H1 (cell line): ENCODE data around the gene GTSE1. TPM values are rescaled to one million over a fixed set of nuclear protein-coding genes. Genes with fewer than 3 reads are reported as not detected.

Experiments used
- CTCF ChIA-PET: fragments of 300-600 bp; sonication (Branson Sonifier 250); formaldehyde crosslinking; loops from one replicate; lab custom pipeline; 2021; ENCODE audit not compliant: partially characterized antibody; lab: Charles Lee
- POLR2A ChIA-PET: fragments of 300-600 bp; sonication (Branson Sonifier 250); formaldehyde crosslinking; loops from one replicate; lab custom pipeline; 2021; ENCODE audit warnings: inconsistent platforms; ENCODE audit not compliant: partially characterized antibody; lab: Charles Lee
- DNase-seq, 2 experiments: peaks; one replicate each; pipeline versions ENCODE4 v3.0.0 to v3.0.0-alpha.2; 2010 to 2022; ENCODE audit warnings: low spot score in 2 of 2, low read depth in 1 of 2, mixed read lengths in 1 of 2
- FAIRE-seq: peaks from 2 replicates; lab custom pipeline; 2011; peaks lifted over from hg19 to GRCh38; lab: Jason Lieb, UNC
- H2AFZ ChIP-seq: 2 replicates; pipeline ENCODE4 v1.8.1; 2012; ENCODE audit warnings: low read length, inconsistent platforms
- H2AK5ac ChIP-seq: 2 replicates; pipeline ENCODE4 v1.6.1; 2013; ENCODE audit warnings: low read depth, low read length
- H2BK120ac ChIP-seq: replicated peaks from 2 replicates; pipeline ENCODE3; 2013; ENCODE audit warnings: low read depth, low read length, inconsistent platforms
- H2BK12ac ChIP-seq: 2 replicates; pipeline ENCODE4 v1.6.1; 2013; ENCODE audit warnings: low read depth, low read length
- H2BK15ac ChIP-seq: 2 replicates; pipeline ENCODE4 v1.6.1; 2013; ENCODE audit warnings: low read length
- H2BK20ac ChIP-seq: 2 replicates; pipeline ENCODE4 v1.6.1; 2013; ENCODE audit warnings: low read length
- H2BK5ac ChIP-seq: 2 replicates; pipeline ENCODE4 v1.6.1; 2013; ENCODE audit warnings: low read depth, low read length
- H3K14ac ChIP-seq: 2 replicates; pipeline ENCODE4 v1.6.1; 2013; ENCODE audit warnings: inconsistent platforms; ENCODE audit not compliant: insufficient read length
- H3K18ac ChIP-seq: 2 replicates; pipeline ENCODE4 v1.6.1; 2013; ENCODE audit warnings: low read length; ENCODE audit errors: extremely low read depth
- H3K23ac ChIP-seq: 2 replicates; pipeline ENCODE4 v1.6.1; 2013; ENCODE audit warnings: inconsistent platforms; ENCODE audit not compliant: insufficient read length
- H3K23me2 ChIP-seq: 2 replicates; pipeline ENCODE4 v1.6.1; 2013; ENCODE audit warnings: low read depth, low read length
- H3K27ac ChIP-seq: 2 replicates; pipeline ENCODE4 v1.6.1; 2011; ENCODE audit warnings: low read depth, low read length, inconsistent platforms
- H3K27me3 ChIP-seq, 4 experiments: replicated peaks in 1 of 4; 1 replicate in 1 of 4; 2 replicates in 3 of 4; pipeline versions ENCODE4 v1.6.1 to v1.8.1; 2011 to 2013; ENCODE audit warnings: low read length in 3 of 4, mild to moderate bottlenecking in 3 of 4, inconsistent platforms in 2 of 4, mixed read lengths in 2 of 4, moderate library complexity in 1 of 4; ENCODE audit not compliant: control insufficient read depth in 3 of 4, insufficient read depth in 3 of 4; ENCODE audit errors: extremely low read depth in 1 of 4
- H3K36me3 ChIP-seq, 4 experiments: 2 replicates each; pipeline versions ENCODE4 v1.6.1 to v1.8.1; 2011 to 2013; ENCODE audit warnings: mild to moderate bottlenecking in 4 of 4, low read length in 3 of 4, moderate library complexity in 2 of 4, control low read depth in 1 of 4, inconsistent platforms in 1 of 4; ENCODE audit not compliant: insufficient read depth in 4 of 4, control insufficient read depth in 2 of 4
- H3K4ac ChIP-seq: replicated peaks from 2 replicates; pipeline ENCODE3; 2013; ENCODE audit warnings: low read length, low read depth, mixed read lengths, inconsistent platforms; ENCODE audit not compliant: insufficient read length
- H3K4me1 ChIP-seq, 4 experiments: replicated peaks in 1 of 4; 1 replicate in 1 of 4; 2 replicates in 3 of 4; pipeline versions ENCODE4 v1.6.1 to v1.8.1; 2011 to 2013; ENCODE audit warnings: low read length in 3 of 4, inconsistent platforms in 2 of 4, mixed read lengths in 1 of 4; ENCODE audit not compliant: insufficient read depth in 4 of 4, control insufficient read depth in 3 of 4
- H3K4me2 ChIP-seq, 2 experiments: 2 replicates each; pipeline versions ENCODE4 v1.6.1 to v1.8.1; 2011 to 2013; ENCODE audit warnings: low read depth in 2 of 2, low read length in 2 of 2, control low read depth in 1 of 2, inconsistent platforms in 1 of 2, mild to moderate bottlenecking in 1 of 2; ENCODE audit not compliant: insufficient read depth in 1 of 2
- H3K4me3 ChIP-seq, 4 experiments: fragments of 200-600, 300-600 bp in 1 of 4; sonication (generic), shearing (Covaris generic), sonication (Bioruptor Twin) in 1 of 4; 2 replicates each; pipeline versions ENCODE4 v1.5.1 to v1.8.1; 2011 to 2016; ENCODE audit warnings: low read length in 4 of 4, low read depth in 3 of 4, control low read depth in 2 of 4, inconsistent platforms in 2 of 4, mild to moderate bottlenecking in 2 of 4, mixed read lengths in 1 of 4, moderate library complexity in 1 of 4; ENCODE audit not compliant: insufficient read depth in 2 of 4; ENCODE audit errors: extremely low read depth in 1 of 4
- H3K56ac ChIP-seq: replicated peaks from 2 replicates; pipeline ENCODE3; 2013; ENCODE audit warnings: low read depth, mild to moderate bottlenecking, mixed read lengths, low read length, inconsistent platforms; ENCODE audit not compliant: insufficient read length
- H3K79me1 ChIP-seq: 2 replicates; pipeline ENCODE4 v1.6.1; 2013; ENCODE audit warnings: low read depth, low read length, control low read depth
- H3K79me2 ChIP-seq, 2 experiments: 2 replicates each; pipeline versions ENCODE4 v1.6.1 to v1.8.1; 2012 to 2013; ENCODE audit warnings: low read length in 2 of 2, mild to moderate bottlenecking in 2 of 2, inconsistent platforms in 1 of 2; ENCODE audit not compliant: insufficient read depth in 2 of 2, control insufficient read depth in 1 of 2
- H3K9ac ChIP-seq, 4 experiments: replicated peaks in 1 of 4; 1 replicate in 1 of 4; 2 replicates in 3 of 4; pipeline versions ENCODE4 v1.6.1 to v1.8.1; 2011 to 2013; ENCODE audit warnings: low read depth in 3 of 4, low read length in 3 of 4, control low read depth in 2 of 4, mild to moderate bottlenecking in 2 of 4, moderate library complexity in 2 of 4, inconsistent platforms in 1 of 4; ENCODE audit errors: extremely low read depth in 1 of 4
- H3K9me3 ChIP-seq, 2 experiments: 2 replicates each; pipeline versions ENCODE4 v1.6.1 to v1.8.1; 2012 to 2013; ENCODE audit warnings: mild to moderate bottlenecking in 2 of 2, moderate library complexity in 2 of 2, control low read depth in 1 of 2, inconsistent platforms in 1 of 2, low read depth in 1 of 2, low read length in 1 of 2, mixed read lengths in 1 of 2; ENCODE audit not compliant: insufficient read depth in 2 of 2
- H4K20me1 ChIP-seq, 2 experiments: replicated peaks in 1 of 2; 2 replicates each; pipeline versions ENCODE3 to v1.8.1; 2011 to 2013; ENCODE audit warnings: inconsistent platforms in 2 of 2, low read length in 2 of 2, mild to moderate bottlenecking in 1 of 2; ENCODE audit not compliant: insufficient read depth in 2 of 2, control insufficient read depth in 1 of 2
- H4K5ac ChIP-seq: 2 replicates; pipeline ENCODE4 v1.6.1; 2013; ENCODE audit warnings: low read length, low read depth, mixed read lengths, inconsistent platforms; ENCODE audit not compliant: insufficient read length
- H4K8ac ChIP-seq: 2 replicates; pipeline ENCODE4 v1.8.0; 2013; ENCODE audit warnings: mild to moderate bottlenecking, moderate library complexity, low read length, inconsistent platforms; ENCODE audit not compliant: insufficient read depth; ENCODE audit errors: extremely low read depth
- H4K91ac ChIP-seq: replicated peaks from 2 replicates; pipeline ENCODE3; 2013; ENCODE audit warnings: low read length, mixed read lengths, inconsistent platforms; ENCODE audit not compliant: insufficient read length
- BACH1 ChIP-seq: IDR thresholded peaks from 2 replicates; pipeline ENCODE4 v1.6.1; 2012; ENCODE audit warnings: low read length, improper control_type of control experiment
- CTBP2 ChIP-seq: IDR thresholded peaks from 2 replicates; pipeline ENCODE4 v1.7.0; 2011; ENCODE audit warnings: borderline replicate concordance, mild to moderate bottlenecking, moderate library complexity, mixed read lengths, low read length; ENCODE audit not compliant: insufficient read depth, insufficient read length
- GABPA ChIP-seq: IDR thresholded peaks from 2 replicates; pipeline ENCODE4 v1.6.1; 2011; ENCODE audit warnings: mild to moderate bottlenecking, low read length, moderate library complexity, borderline replicate concordance; ENCODE audit not compliant: insufficient read depth
- HDAC2 ChIP-seq, 2 experiments: fragments of 300-600 bp in 1 of 2; sonication (generic) in 1 of 2; IDR thresholded peaks; 2 replicates each; pipeline ENCODE4 v1.6.1; 2011 to 2012; ENCODE audit warnings: low read depth in 2 of 2, low read length in 2 of 2, mild to moderate bottlenecking in 2 of 2, moderate library complexity in 2 of 2, borderline replicate concordance in 1 of 2, inconsistent platforms in 1 of 2
- JUN ChIP-seq: IDR thresholded peaks from 2 replicates; pipeline ENCODE4 v1.6.1; 2011; ENCODE audit warnings: low read depth, mild to moderate bottlenecking, improper control_type of control experiment, low read length
- JUND ChIP-seq: IDR thresholded peaks from 2 replicates; pipeline ENCODE4 v1.6.1; 2011; ENCODE audit warnings: mild to moderate bottlenecking, improper control_type of control experiment, low read length
- POLR2A ChIP-seq, 2 experiments: IDR thresholded peaks; 1 replicate in 1 of 2; 2 replicates in 1 of 2; pipeline ENCODE4 v1.6.1; 2011; ENCODE audit warnings: low read depth in 2 of 2, low read length in 2 of 2, mild to moderate bottlenecking in 2 of 2; ENCODE audit errors: control extremely low read depth in 1 of 2
- POU5F1 ChIP-seq: IDR thresholded peaks from 2 replicates; pipeline ENCODE4 v1.6.1; 2011; ENCODE audit warnings: low read depth, mild to moderate bottlenecking, low read length, moderate library complexity
- RAD21 ChIP-seq, 2 experiments: IDR thresholded peaks in 1 of 2; conservative IDR thresholded peaks in 1 of 2; 2 replicates each; pipeline ENCODE4 v1.6.1; 2011; ENCODE audit warnings: low read depth in 2 of 2, low read length in 2 of 2, improper control_type of control experiment in 1 of 2, inconsistent platforms in 1 of 2, mild to moderate bottlenecking in 1 of 2, moderate library complexity in 1 of 2
- SAP30 ChIP-seq: fragments of 300-600 bp; sonication (generic); IDR thresholded peaks from 2 replicates; pipeline ENCODE4 v1.7.1; 2012; ENCODE audit warnings: low read length, moderate library complexity, mild to moderate bottlenecking, inconsistent platforms; ENCODE audit not compliant: insufficient read depth, insufficient replicate concordance
- SIRT6 ChIP-seq: IDR thresholded peaks from one replicate; pipeline ENCODE4 v1.7.1; 2012; ENCODE audit warnings: low read length, inconsistent platforms
- TBP ChIP-seq: IDR thresholded peaks from 2 replicates; pipeline ENCODE4 v1.6.1; 2011; ENCODE audit warnings: low read depth, low read length, improper control_type of control experiment
- WGBS, 2 experiments: shearing (Covaris generic) in 1 of 2; methylation state at CpG; one replicate each; pipeline versions ENCODE4 v1.1.6 to v1.1.7; 2013 to 2015; ENCODE audit warnings: low lambda C conversion rate in 2 of 2, mixed read lengths in 2 of 2, inconsistent platforms in 1 of 2, low coverage in 1 of 2, missing lambda C conversion rate in 1 of 2; ENCODE audit not compliant: insufficient replicate concordance in 2 of 2, insufficient coverage in 1 of 2, insufficient read length in 1 of 2; ENCODE audit errors: extremely low coverage in 1 of 2, missing lambda C conversion rate in 1 of 2; 5-methylcytosine and 5-hydroxymethylcytosine counted together
- polyA plus RNA-seq, 7 experiments: library from polyadenylated mRNA; depleted of rRNA in 3 of 7; stranded (reverse) in 5 of 7; unstranded in 2 of 7; fragments of >200 nt in 5 of 7; fragments of 200-250 nt in 2 of 7; gene quantifications; 1 replicate in 5 of 7; 2 replicates in 1 of 7; 4 replicates in 1 of 7; pipeline versions ENCODE4 v1.2.1 to v1.2.3, GENCODE V29; 2011 to 2013; ENCODE audit warnings: missing spikeins in 2 of 7, mixed read lengths in 2 of 7
- total RNA-seq: library from RNA; stranded (reverse); fragmentation: NEBNext Ultra II Directional; extraction: Animal tissue kit (Norgen Biotek cat#: 25700); gene quantifications from 2 replicates; pipeline ENCODE4 v1.2.1, GENCODE V29; 2021

Gene GTSE1
- total and polyA plus RNA-seq, 2 of the 8 experiments (the other 6 are each of a cell fraction or from before 2014, with no cell fraction given) = 17.5 to 38.6 TPM

- no peak for TF ChIP-seq BACH1
- TF ChIP-seq HDAC2 (IDR thresholded peaks at IDR 0.05; ENCODE audit: borderline replicate concordance in 1 of 2, low read depth in 2 of 2, low read length in 2 of 2) = no peak
- no peak for TF ChIP-seq POU5F1
- TF ChIP-seq GABPA = no peak
- no peak for TF ChIP-seq JUND
- no peak for TF ChIP-seq TBP
- TF ChIP-seq POLR2A (IDR thresholded peaks at IDR 0.05; ENCODE audit: control extremely low read depth in 1 of 2, low read depth in 2 of 2, low read length in 2 of 2) = no peak
- TF ChIP-seq SIRT6 = no peak
- no peak for TF ChIP-seq JUN
- no peak for TF ChIP-seq CTBP2
- no peak for TF ChIP-seq RAD21 (IDR thresholded peaks at IDR 0.05 in 1 of 2, conservative IDR thresholded peaks at IDR 0.05 in 1 of 2; ENCODE audit: low read depth in 2 of 2, low read length in 2 of 2)
- no peak for TF ChIP-seq SAP30
- TF ChIP-seq, all 59 proteins: peak for 0
- peaks cover 0 to 6% (median 2%) of the 10 kb centered on the region in 4 experiments; a peak in 2 of 7 replicates for H3K27me3 ChIP-seq
- no peak overlapping the region for H2BK12ac ChIP-seq
- no peak overlapping the region for H2BK120ac ChIP-seq
- 85% methylated on average over 9 of the region's 9 CpGs; no CpG with 5 or more reads in 1 of the 2 experiments for WGBS, 2 experiments
- FAIRE-seq (no peak), DNase-seq (no peak)
- no peaks in the 10 kb centered on the region for H4K20me1 ChIP-seq
- no peaks in the 10 kb centered on the region for H3K79me2 ChIP-seq
- no peak overlapping the region for H4K8ac ChIP-seq
- POLR2A ChIA-PET = no interaction called here
- no peaks in the 10 kb centered on the region; a peak in 1 of 4 replicates for H3K9me3 ChIP-seq
- H3K18ac ChIP-seq = no peak overlapping the region
- H3K4me3 ChIP-seq = no peak overlapping the region; a peak in 1 of 8 replicates
- H3K14ac ChIP-seq = no peak overlapping the region
- peak overlapping the region in 1 of 2 experiments; percentile 62; a peak in 1 of 4 replicates for H3K4me2 ChIP-seq
- H2BK20ac ChIP-seq = no peak overlapping the region
- H3K23ac ChIP-seq = no peak overlapping the region
- peaks cover 0 to 4% (median 2%) of the 10 kb centered on the region in 4 experiments; a peak in 4 of 7 replicates for H3K4me1 ChIP-seq
- H2AK5ac ChIP-seq = no peak overlapping the region
- no peaks in the 10 kb centered on the region; the same call in 1 of the 2 replicates for H3K79me1 ChIP-seq
- no peaks in the 10 kb centered on the region for H3K36me3 ChIP-seq
- H3K4ac ChIP-seq = no peak overlapping the region
- H2BK15ac ChIP-seq = no peak overlapping the region
- CTCF ChIA-PET = interaction anchor here (0.8 to 0.9 kb wide), 2 partner anchors 48 to 135 kb away, joined by 3 read pairs; no protein-coding TSS in a partner anchor
- H4K5ac ChIP-seq = no peak overlapping the region
- H2AFZ ChIP-seq = no peak overlapping the region
- no peak overlapping the region for H3K27ac ChIP-seq
- no peak overlapping the region for H4K91ac ChIP-seq
- H2BK5ac ChIP-seq = no peak overlapping the region
- no peak overlapping the region for H3K56ac ChIP-seq
- peaks cover 5% of the 10 kb centered on the region; the same call in 1 of the 2 replicates for H3K23me2 ChIP-seq
- H3K9ac ChIP-seq = no peak overlapping the region
These were observed 44.8 kb upstream of the GTSE1 start for GRCh38 chr22:46251816-46252380.
